KMS-11 (cell line): ENCODE results near the gene ZNF670.

Experiments
- H2AFZ ChIP-seq: fragments of 200-600 bp; sonication (generic); 2 replicates; pipeline ENCODE4 v1.6.1; 2016; ENCODE audit warnings: antibody characterized with exemption, mixed run types, low read depth
- H3K27ac ChIP-seq: fragments of 200-600 bp; sonication (generic); 2 replicates; pipeline ENCODE4 v1.6.1; 2016; ENCODE audit warnings: mild to moderate bottlenecking, mixed run types
- H3K27me3 ChIP-seq: fragments of 200-600 bp; sonication (generic); 2 replicates; pipeline ENCODE4 v1.6.1; 2017; ENCODE audit warnings: mild to moderate bottlenecking, low read depth, mixed run types, moderate library complexity; ENCODE audit not compliant: insufficient read depth
- H3K36me3 ChIP-seq: fragments of 200-600 bp; sonication (generic); 2 replicates; pipeline ENCODE4 v1.6.1; 2017; ENCODE audit warnings: mild to moderate bottlenecking, mixed run types; ENCODE audit not compliant: insufficient read depth
- H3K4me1 ChIP-seq: fragments of 200-600 bp; sonication (generic); 2 replicates; pipeline ENCODE4 v1.6.1; 2016; ENCODE audit warnings: mild to moderate bottlenecking, low read depth, mixed run types; ENCODE audit not compliant: poor library complexity, severe bottlenecking
- H3K4me2 ChIP-seq: fragments of 200-600 bp; sonication (generic); 2 replicates; pipeline ENCODE4 v1.7.0; 2016; ENCODE audit warnings: mild to moderate bottlenecking, mixed run types
- H3K4me3 ChIP-seq: fragments of 200-600 bp; sonication (generic); IDR thresholded peaks from 2 replicates; pipeline ENCODE4 v1.6.1; 2017; ENCODE audit warnings: low read depth, low read length, mixed read lengths; ENCODE audit not compliant: insufficient read depth
- H3K79me2 ChIP-seq: fragments of 200-600 bp; sonication (generic); 2 replicates; pipeline ENCODE4 v1.6.1; 2016; ENCODE audit warnings: low read depth, mixed run types; ENCODE audit not compliant: insufficient read depth
- H3K9ac ChIP-seq: fragments of 200-600 bp; sonication (generic); 2 replicates; pipeline ENCODE4 v1.6.1; 2016; ENCODE audit warnings: mild to moderate bottlenecking, mixed run types
- H4K20me1 ChIP-seq: fragments of 200-600 bp; sonication (generic); 2 replicates; pipeline ENCODE4 v1.6.1; 2016; ENCODE audit warnings: mild to moderate bottlenecking, mixed run types; ENCODE audit not compliant: insufficient read depth
- TF ChIP-seq, protein P1 (sequence below): fragments of 200-600 bp; sonication (generic); conservative IDR thresholded peaks from 2 replicates; pipeline ENCODE4 v1.6.1; 2017; ENCODE audit warnings: low read depth, mild to moderate bottlenecking, antibody characterized with exemption, low read length, moderate library complexity, mixed read lengths

Gene ZNF670

DNA sequence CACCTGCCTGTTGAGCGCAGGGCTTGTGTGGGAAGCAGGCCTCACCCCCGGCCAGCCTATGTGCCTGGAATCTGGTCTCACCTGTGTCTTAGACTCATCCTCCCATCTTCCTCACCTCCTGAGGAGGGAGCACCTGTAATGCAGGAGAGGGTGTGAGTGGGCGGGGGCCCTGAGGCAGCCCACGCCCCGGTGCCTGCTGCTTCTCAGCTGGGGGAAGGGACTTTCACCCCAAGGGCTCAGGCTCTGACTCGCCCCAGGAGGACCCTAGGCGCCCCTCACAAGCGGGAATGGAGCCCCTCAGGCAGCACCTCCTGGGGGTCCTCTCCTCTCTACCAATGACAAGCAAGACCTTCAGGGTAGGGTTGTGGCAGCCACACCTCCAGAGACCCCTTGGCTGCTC, 6.7 kb upstream of the ZNF670 start:
- Histone ChIP-seq H3K27me3 (no peaks in the 10 kb centered on the region), H3K36me3 (no peaks in the 10 kb centered on the region), H4K20me1 (no peaks in the 10 kb centered on the region), H2AFZ (no peak overlapping the region), H3K79me2 (no peaks in the 10 kb centered on the region), H3K4me2 (no peak overlapping the region), H3K9ac (no peak overlapping the region), H3K27ac (no peak overlapping the region), H3K4me3 (no peak overlapping the region), H3K4me1 (no peaks in the 10 kb centered on the region)
- TF ChIP-seq, protein P1, sequence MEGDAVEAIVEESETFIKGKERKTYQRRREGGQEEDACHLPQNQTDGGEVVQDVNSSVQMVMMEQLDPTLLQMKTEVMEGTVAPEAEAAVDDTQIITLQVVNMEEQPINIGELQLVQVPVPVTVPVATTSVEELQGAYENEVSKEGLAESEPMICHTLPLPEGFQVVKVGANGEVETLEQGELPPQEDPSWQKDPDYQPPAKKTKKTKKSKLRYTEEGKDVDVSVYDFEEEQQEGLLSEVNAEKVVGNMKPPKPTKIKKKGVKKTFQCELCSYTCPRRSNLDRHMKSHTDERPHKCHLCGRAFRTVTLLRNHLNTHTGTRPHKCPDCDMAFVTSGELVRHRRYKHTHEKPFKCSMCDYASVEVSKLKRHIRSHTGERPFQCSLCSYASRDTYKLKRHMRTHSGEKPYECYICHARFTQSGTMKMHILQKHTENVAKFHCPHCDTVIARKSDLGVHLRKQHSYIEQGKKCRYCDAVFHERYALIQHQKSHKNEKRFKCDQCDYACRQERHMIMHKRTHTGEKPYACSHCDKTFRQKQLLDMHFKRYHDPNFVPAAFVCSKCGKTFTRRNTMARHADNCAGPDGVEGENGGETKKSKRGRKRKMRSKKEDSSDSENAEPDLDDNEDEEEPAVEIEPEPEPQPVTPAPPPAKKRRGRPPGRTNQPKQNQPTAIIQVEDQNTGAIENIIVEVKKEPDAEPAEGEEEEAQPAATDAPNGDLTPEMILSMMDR: no peak

DNA sequence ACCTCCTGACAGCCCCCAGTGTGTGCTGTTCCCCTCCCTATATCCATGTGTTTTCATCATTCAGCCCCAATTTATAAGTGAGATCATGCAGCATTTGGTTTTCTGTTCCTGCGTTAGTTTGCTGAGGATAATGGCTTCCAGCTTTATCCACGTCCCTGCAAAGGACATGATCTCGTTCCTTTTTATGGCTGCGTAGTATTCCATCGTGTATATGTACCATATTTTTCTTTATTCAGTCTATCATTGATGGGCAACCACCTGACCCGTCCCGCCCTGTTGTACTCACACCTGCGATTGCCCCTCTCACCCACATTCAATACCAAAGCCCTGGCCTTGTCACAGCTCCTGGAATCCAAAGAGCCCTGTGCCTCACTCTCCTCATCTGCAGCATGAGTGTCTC, 6.2 kb upstream of the ZNF670 start:
- Histone ChIP-seq H3K4me3 (no peak overlapping the region), H3K79me2 (no peaks in the 10 kb centered on the region), H3K4me1 (no peaks in the 10 kb centered on the region), H3K9ac (no peak overlapping the region), H3K27ac (no peak overlapping the region), H3K4me2 (no peak overlapping the region), H3K27me3 (no peaks in the 10 kb centered on the region), H4K20me1 (no peaks in the 10 kb centered on the region), H2AFZ (no peak overlapping the region), H3K36me3 (no peaks in the 10 kb centered on the region)
- TF ChIP-seq, protein P1: no peak

- H3K4me2 ChIP-seq: peak overlapping the region; percentile 72
- peaks cover 22% of the 10 kb centered on the region for H3K79me2 ChIP-seq
- H3K36me3 ChIP-seq: no peaks in the 10 kb centered on the region
- no peak overlapping the region for H3K9ac ChIP-seq
- H3K27ac ChIP-seq: no peak overlapping the region
- peak overlapping the region; percentile 76 for H2AFZ ChIP-seq
- TF ChIP-seq, protein P1: no peak
- H3K4me1 ChIP-seq: peaks cover 7% of the 10 kb centered on the region
- no peaks in the 10 kb centered on the region for H4K20me1 ChIP-seq
- no peaks in the 10 kb centered on the region for H3K27me3 ChIP-seq
- H3K4me3 ChIP-seq: no peak overlapping the region
Observed at GRCh38 chr1:247079141-247079874, 697 bp upstream of the ZNF670 start.

- H4K20me1 ChIP-seq: no peaks in the 10 kb centered on the region
- H3K9ac ChIP-seq: peak overlapping the region; percentile 81
- H3K27me3 ChIP-seq: no peaks in the 10 kb centered on the region
- H3K79me2 ChIP-seq: peaks cover 36% of the 10 kb centered on the region
- peaks cover 7% of the 10 kb centered on the region for H3K4me1 ChIP-seq
- peak overlapping the region; percentile 60 for H3K27ac ChIP-seq
- TF ChIP-seq, protein P1: no peak
- peak overlapping the region; percentile 66 for H3K4me3 ChIP-seq
- H3K36me3 ChIP-seq: no peaks in the 10 kb centered on the region; the same call in 1 of the 2 replicates
- H3K4me2 ChIP-seq: peak overlapping the region; percentile 72
- peak overlapping the region; percentile 76 for H2AFZ ChIP-seq
Observed at GRCh38 chr1:247077876-247078257, 744 bp downstream of the ZNF670 start.
